Measurements from ENCODE around the gene TSPAN9. TPM values are rescaled to one million over a fixed set of nuclear protein-coding genes. Genes with fewer than 3 reads are reported as not detected.

Gene TSPAN9
- total RNA-seq, 4 donors from 2014 or later, result 13.7 to 35.4 (median 26.7) TPM

DNA sequence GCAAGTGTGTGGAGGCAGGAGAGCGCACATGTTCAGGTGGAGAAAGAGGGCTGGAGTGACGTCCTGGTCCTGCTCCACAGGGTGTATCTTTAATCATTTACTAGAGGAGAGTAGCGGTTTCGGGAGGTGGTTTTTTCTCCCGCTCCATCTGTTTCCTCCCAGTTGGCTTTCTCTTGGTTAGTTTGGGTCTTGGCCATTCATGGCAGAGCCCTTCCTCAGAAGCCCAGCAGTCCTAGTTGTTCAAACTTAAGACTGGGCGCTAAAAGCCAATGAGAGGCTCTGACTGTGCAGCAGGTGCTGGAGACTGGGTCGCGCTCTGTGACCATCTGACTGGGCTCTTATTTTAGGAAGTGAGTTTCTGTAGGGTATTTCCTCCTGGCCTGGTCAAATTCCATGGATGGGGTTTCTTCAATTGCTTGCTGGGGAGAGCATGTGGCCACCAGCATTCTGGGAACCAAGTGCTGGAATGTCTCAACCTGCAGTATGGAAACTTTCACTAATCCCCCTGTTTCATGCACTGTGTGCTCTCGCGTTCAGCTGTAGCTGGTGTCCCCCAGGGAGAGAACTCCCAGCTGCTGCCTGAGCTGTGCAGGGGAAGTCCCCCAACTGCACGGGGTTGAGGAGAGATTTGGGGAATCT, 27.4 kb upstream of the TSPAN9 start:
- no peak for DNase-seq (ENCODE audit: extremely low spot score)
- TF ChIP-seq POLR2AphosphoS5 (IDR thresholded peaks at IDR 0.05) (no peak), POLR2A (IDR thresholded peaks at IDR 0.05; ENCODE audit: low read depth) (no peak), EP300 (IDR thresholded peaks at IDR 0.05) (no peak)
- TF ChIP-seq, protein P1, sequence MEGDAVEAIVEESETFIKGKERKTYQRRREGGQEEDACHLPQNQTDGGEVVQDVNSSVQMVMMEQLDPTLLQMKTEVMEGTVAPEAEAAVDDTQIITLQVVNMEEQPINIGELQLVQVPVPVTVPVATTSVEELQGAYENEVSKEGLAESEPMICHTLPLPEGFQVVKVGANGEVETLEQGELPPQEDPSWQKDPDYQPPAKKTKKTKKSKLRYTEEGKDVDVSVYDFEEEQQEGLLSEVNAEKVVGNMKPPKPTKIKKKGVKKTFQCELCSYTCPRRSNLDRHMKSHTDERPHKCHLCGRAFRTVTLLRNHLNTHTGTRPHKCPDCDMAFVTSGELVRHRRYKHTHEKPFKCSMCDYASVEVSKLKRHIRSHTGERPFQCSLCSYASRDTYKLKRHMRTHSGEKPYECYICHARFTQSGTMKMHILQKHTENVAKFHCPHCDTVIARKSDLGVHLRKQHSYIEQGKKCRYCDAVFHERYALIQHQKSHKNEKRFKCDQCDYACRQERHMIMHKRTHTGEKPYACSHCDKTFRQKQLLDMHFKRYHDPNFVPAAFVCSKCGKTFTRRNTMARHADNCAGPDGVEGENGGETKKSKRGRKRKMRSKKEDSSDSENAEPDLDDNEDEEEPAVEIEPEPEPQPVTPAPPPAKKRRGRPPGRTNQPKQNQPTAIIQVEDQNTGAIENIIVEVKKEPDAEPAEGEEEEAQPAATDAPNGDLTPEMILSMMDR (IDR thresholded peaks at IDR 0.05), result no peak
- intact Hi-C loops (cut with DNase I), result no loop called here
- Histone ChIP-seq H3K27ac (replicated peaks in 1 of 4) (no peak overlapping the region), H3K36me3 (no peaks in the 10 kb centered on the region), H3K27me3 (no peaks in the 10 kb centered on the region), H3K4me3 (no peak overlapping the region), H3K9me3 (no peaks in the 10 kb centered on the region), H3K4me1 (peaks cover 0 to 2% (median 0%) of the 10 kb centered on the region in 4 donors)
- WGBS, result 73% methylated on average over 11 of the region's 11 CpGs

GRCh38 chr12:3054374-3054773, 22.8 kb upstream of the TSPAN9 start:
- peaks cover 3 to 15% (median 14%) of the 10 kb centered on the region in 4 donors for H3K4me1 ChIP-seq
- no peaks in the 10 kb centered on the region for H3K27me3 ChIP-seq
- no peaks in the 10 kb centered on the region for H3K9me3 ChIP-seq
- H3K36me3 ChIP-seq, result no peaks in the 10 kb centered on the region
- 89% methylated on average over 7 of the region's 7 CpGs for WGBS
- no peak overlapping the region for H3K27ac ChIP-seq (replicated peaks in 1 of 4)
- TF ChIP-seq, protein P1 (IDR thresholded peaks at IDR 0.05), result no peak
- TF ChIP-seq EP300 (IDR thresholded peaks at IDR 0.05), result no peak
- no peak for TF ChIP-seq POLR2A (IDR thresholded peaks at IDR 0.05; ENCODE audit: low read depth)
- no peak for TF ChIP-seq POLR2AphosphoS5 (IDR thresholded peaks at IDR 0.05)
- no peak overlapping the region for H3K4me3 ChIP-seq
- intact Hi-C loops (cut with DNase I), result no loop called here
- DNase-seq (ENCODE audit: extremely low spot score), result no peak

GRCh38 chr12:3055026-3055703, 22.0 kb upstream of the TSPAN9 start:
- Histone ChIP-seq H3K27me3 (no peaks in the 10 kb centered on the region), H3K4me1 (peaks cover 3 to 15% (median 14%) of the 10 kb centered on the region in 4 donors), H3K4me3 (no peak overlapping the region), H3K9me3 (no peaks in the 10 kb centered on the region), H3K36me3 (no peaks in the 10 kb centered on the region), H3K27ac (replicated peaks in 1 of 4) (peak overlapping the region in 3 of 4 donors; percentile 2 to 36 (median 28))
- DNase-seq (ENCODE audit: extremely low spot score), result no peak
- 42% methylated on average over 12 of the region's 12 CpGs for WGBS
- intact Hi-C loops (cut with DNase I), result no loop called here
- TF ChIP-seq POLR2A (IDR thresholded peaks at IDR 0.05; ENCODE audit: low read depth), result no peak
- TF ChIP-seq, protein P1 (IDR thresholded peaks at IDR 0.05), result no peak
- no peak for TF ChIP-seq EP300 (IDR thresholded peaks at IDR 0.05)
- TF ChIP-seq POLR2AphosphoS5 (IDR thresholded peaks at IDR 0.05), result no peak

DNA sequence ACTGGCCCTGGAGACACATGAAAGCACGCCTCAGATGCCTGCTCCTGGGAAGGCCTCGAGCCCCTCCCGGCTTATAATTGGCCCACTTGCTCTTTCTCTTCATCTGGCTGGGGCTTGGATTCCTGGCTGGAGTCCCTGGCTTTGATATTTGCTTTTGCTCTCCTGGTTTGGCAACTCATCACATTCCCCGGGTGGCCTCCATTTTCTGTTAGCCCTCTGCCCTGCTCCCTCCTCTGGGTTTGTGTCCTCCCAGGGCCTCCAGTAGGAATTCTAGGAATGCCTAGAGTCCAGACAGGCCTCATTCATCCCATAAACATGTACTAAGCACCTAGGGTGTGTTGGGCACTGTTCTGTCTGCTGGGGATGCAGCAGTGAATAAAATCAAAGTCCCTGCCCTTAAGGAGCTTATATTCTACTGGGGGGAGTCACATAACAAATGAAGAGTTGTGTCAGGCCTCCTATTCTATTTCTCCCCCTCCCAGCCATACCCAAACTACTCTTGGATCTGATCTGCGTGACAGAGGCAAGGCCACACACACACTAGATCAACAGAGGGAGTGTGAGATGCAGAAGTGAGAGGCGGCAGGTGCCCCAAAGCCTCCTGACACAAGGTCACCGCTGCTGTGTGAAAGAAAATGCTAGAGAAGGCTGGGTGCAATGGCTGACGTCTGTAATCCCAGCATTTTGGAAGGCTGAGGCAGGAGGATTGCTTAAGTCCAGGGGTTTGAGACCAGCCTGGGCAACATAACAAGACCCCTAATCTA, 21.3 kb upstream of the TSPAN9 start:
- H3K4me3 ChIP-seq, result no peak overlapping the region
- H3K27ac ChIP-seq (replicated peaks in 1 of 4), result peak overlapping the region in 3 of 4 donors; percentile 2 to 36 (median 28)
- WGBS, result 72% methylated on average over 8 of the region's 8 CpGs
- H3K4me1 ChIP-seq, result peaks cover 3 to 15% (median 14%) of the 10 kb centered on the region in 4 donors
- H3K9me3 ChIP-seq, result no peaks in the 10 kb centered on the region
- no peak for DNase-seq (ENCODE audit: extremely low spot score)
- H3K27me3 ChIP-seq, result no peaks in the 10 kb centered on the region
- TF ChIP-seq POLR2AphosphoS5 (IDR thresholded peaks at IDR 0.05) (no peak), EP300 (IDR thresholded peaks at IDR 0.05) (no peak)
- TF ChIP-seq, protein P1 (IDR thresholded peaks at IDR 0.05), result no peak
- H3K36me3 ChIP-seq, result no peaks in the 10 kb centered on the region
- intact Hi-C loops (cut with DNase I), result no loop called here
